Caco-2 (cell line): ENCODE results near the gene PPP2R2D. TPM values are rescaled to one million over a fixed set of nuclear protein-coding genes. Genes with fewer than 3 reads are reported as not detected.

Source experiments
- BruUV-seq: library from RNA; stranded (reverse); fragments of 400-500 nt; replicated peaks from 2 replicates; lab custom pipeline; 2021; lab: Mats Ljungman, UMichigan
- CTCF ChIA-PET: fragments of 300-600 bp; sonication (Branson Sonifier 250); formaldehyde crosslinking; loops from one replicate; lab custom pipeline; 2022; ENCODE audit warnings: antibody characterized with exemption; lab: Charles Lee
- POLR2A ChIA-PET: fragments of 300-600 bp; sonication (Branson Sonifier 250); formaldehyde crosslinking; loops from one replicate; lab custom pipeline; 2022; ENCODE audit warnings: antibody characterized with exemption; lab: Charles Lee
- DNase-seq, 2 experiments: peaks; one replicate each; pipeline versions ENCODE4 v3.0.0 to v3.0.0-alpha.2; 2020 to 2022
- H3K27me3 ChIP-seq: replicated peaks from 2 replicates; pipeline ENCODE4 v1.6.0; 2011; ENCODE audit warnings: low read length; ENCODE audit not compliant: control insufficient read depth, insufficient read depth
- H3K36me3 ChIP-seq: 2 replicates; pipeline ENCODE4 v1.5.1; 2011; ENCODE audit warnings: low read length; ENCODE audit not compliant: control insufficient read depth, insufficient read depth
- H3K4me1 ChIP-seq: fragments of 250-450 bp; sonication (Bioruptor Pico); 2 replicates; pipeline ENCODE4 v1.5.1; 2020; ENCODE audit warnings: mild to moderate bottlenecking
- H3K4me3 ChIP-seq: 2 replicates; pipeline ENCODE4 v1.5.1; 2011; ENCODE audit warnings: low read depth, mild to moderate bottlenecking, control low read depth, low read length
- H3K9me3 ChIP-seq: fragments of 250-450 bp; sonication (Bioruptor Pico); 2 replicates; pipeline ENCODE4 v1.5.1; 2020; ENCODE audit warnings: mild to moderate bottlenecking, moderate library complexity
- H3K27ac Mint-ChIP-seq: one replicate; pipeline ENCODE4 v1.8.0; 2022; ENCODE audit warnings: mixed read lengths; ENCODE audit not compliant: unreplicated experiment
- H3K27me3 Mint-ChIP-seq: one replicate; pipeline ENCODE4 v1.8.0; 2022; ENCODE audit warnings: mixed read lengths; ENCODE audit not compliant: insufficient read depth, unreplicated experiment
- H3K36me3 Mint-ChIP-seq: one replicate; pipeline ENCODE4 v1.8.0; 2022; ENCODE audit warnings: mild to moderate bottlenecking, mixed read lengths; ENCODE audit not compliant: insufficient read depth, unreplicated experiment
- H3K4me1 Mint-ChIP-seq: one replicate; pipeline ENCODE4 v1.8.0; 2022; ENCODE audit warnings: low read depth, mixed read lengths; ENCODE audit not compliant: unreplicated experiment
- H3K4me3 Mint-ChIP-seq: one replicate; pipeline ENCODE4 v1.8.0; 2022; ENCODE audit warnings: mild to moderate bottlenecking, moderate library complexity, mixed read lengths; ENCODE audit not compliant: unreplicated experiment
- H3K9me3 Mint-ChIP-seq: one replicate; pipeline ENCODE4 v1.8.0; 2022; ENCODE audit warnings: mixed read lengths; ENCODE audit not compliant: unreplicated experiment
- CTCF ChIP-seq, 2 experiments: fragments of 200-600 bp in 1 of 2; IDR thresholded peaks; 1 replicate in 1 of 2; 2 replicates in 1 of 2; pipeline versions ENCODE4 v1.5.1 to v1.8.0; 2011 to 2022; ENCODE audit warnings: antibody characterized with exemption in 1 of 2, control low read depth in 1 of 2, inconsistent platforms in 1 of 2, low read depth in 1 of 2, low read length in 1 of 2, mild to moderate bottlenecking in 1 of 2, moderate library complexity in 1 of 2; ENCODE audit not compliant: insufficient read depth in 1 of 2, severe bottlenecking in 1 of 2, unreplicated experiment in 1 of 2
- intact Hi-C: fragments of 100-400 bp; cut with micrococcal nuclease; formaldehyde crosslinking; loops from one replicate; pipeline ENCODE4 v1.10.0; 2022; ENCODE audit not compliant: unreplicated experiment
- total RNA-seq: library from RNA; stranded (reverse); gene quantifications from 2 replicates; pipeline ENCODE4 v1.2.3, GENCODE V29; 2022

PPP2R2D gene
- total RNA-seq, 1 experiment from 2014 or later, result 34.4 TPM

GRCh38 chr10:131960631-131961046 is 59.8 kb downstream of the PPP2R2D start:
- no peak overlapping the region for H3K27ac Mint-ChIP-seq
- H3K36me3 ChIP-seq, result no peaks in the 10 kb centered on the region; the same call in none of the 2 replicates
- H3K4me3 Mint-ChIP-seq, result no peak overlapping the region
- POLR2A ChIA-PET, result no interaction called here
- no peak overlapping the region for H3K4me3 ChIP-seq
- H3K9me3 ChIP-seq, result no peaks in the 10 kb centered on the region
- no peak for DNase-seq
- H3K4me1 ChIP-seq, result no peaks in the 10 kb centered on the region
- intact Hi-C loops, result no loop called here
- H3K36me3 Mint-ChIP-seq, result peaks cover 63% of the 10 kb centered on the region
- H3K4me1 Mint-ChIP-seq, result no peaks in the 10 kb centered on the region
- TF ChIP-seq CTCF (IDR thresholded peaks at IDR 0.05; ENCODE audit: insufficient read depth in 1 of 2, low read depth in 1 of 2, low read length in 1 of 2, severe bottlenecking in 1 of 2, unreplicated experiment in 1 of 2), result no peak
- CTCF ChIA-PET, result no interaction called here
- no peaks in the 10 kb centered on the region for H3K9me3 Mint-ChIP-seq
- no peaks in the 10 kb centered on the region for H3K27me3 ChIP-seq
- no TSS peak for BruUV-seq
- no peaks in the 10 kb centered on the region for H3K27me3 Mint-ChIP-seq

DNA sequence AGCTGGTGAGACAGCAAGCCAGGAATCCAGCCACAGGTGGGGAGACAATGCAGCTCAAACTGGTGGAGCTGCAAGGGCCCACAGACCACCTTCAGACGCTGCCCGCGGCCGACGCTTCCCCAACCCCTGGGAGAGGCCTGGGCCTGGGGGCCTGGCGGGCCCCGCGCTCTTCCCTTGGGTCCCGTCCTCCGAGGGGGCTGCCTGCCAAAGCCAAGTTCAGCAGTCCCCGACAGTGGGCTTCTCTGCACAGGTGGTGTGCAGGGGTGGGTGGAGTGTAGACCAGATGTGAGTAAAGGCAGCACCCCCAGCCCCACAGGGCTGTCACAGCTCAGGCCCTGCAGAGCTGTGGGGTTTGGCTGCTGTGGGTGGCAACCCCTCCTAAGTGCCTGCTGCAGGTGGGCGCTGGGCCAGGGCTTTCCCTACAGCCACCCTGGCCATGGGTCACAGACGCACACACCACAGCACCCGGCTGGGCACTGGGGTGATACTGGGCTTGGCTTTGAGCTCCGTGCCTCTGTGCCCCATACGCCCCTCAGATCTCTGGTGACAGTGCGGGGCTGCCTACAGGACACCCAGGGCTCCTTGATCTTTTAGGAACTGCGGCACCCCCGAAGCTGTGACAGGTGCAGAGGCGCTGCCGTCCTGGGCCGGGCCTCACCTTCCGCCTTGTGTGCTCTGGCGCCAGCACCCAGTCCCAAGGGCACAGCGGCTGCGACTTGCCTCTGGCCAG is 60.4 kb downstream of the PPP2R2D start:
- no peak overlapping the region for H3K27ac Mint-ChIP-seq

More for the DNA sequence above, 60.4 kb downstream of the PPP2R2D start:
- Histone ChIP-seq H3K9me3 (no peaks in the 10 kb centered on the region), H3K4me1 (no peaks in the 10 kb centered on the region), H3K36me3 (no peaks in the 10 kb centered on the region; the same call in 1 of the 2 replicates), H3K4me3 (no peak overlapping the region), H3K27me3 (no peaks in the 10 kb centered on the region)
- TF ChIP-seq CTCF (IDR thresholded peaks at IDR 0.05; ENCODE audit: insufficient read depth in 1 of 2, low read depth in 1 of 2, low read length in 1 of 2, severe bottlenecking in 1 of 2, unreplicated experiment in 1 of 2), result no peak
- Mint-ChIP-seq H3K4me3 (no peak overlapping the region), H3K36me3 (peaks cover 58% of the 10 kb centered on the region), H3K4me1 (no peaks in the 10 kb centered on the region), H3K9me3 (no peaks in the 10 kb centered on the region), H3K27me3 (no peaks in the 10 kb centered on the region)
- POLR2A ChIA-PET, result no interaction called here
- no TSS peak for BruUV-seq
- intact Hi-C loops, result no loop called here
- CTCF ChIA-PET, result no interaction called here
- DNase-seq, result no peak
